Esophagus (tissue), 2 donors: ENCODE results near the gene PYGO1. TPM values are rescaled to one million over a fixed set of nuclear protein-coding genes. Genes with fewer than 3 reads are reported as not detected.

Experiments used
- H3K27ac ChIP-seq, 2 donors: one replicate each; pipeline ENCODE4 v1.5.1; 2013; ENCODE audit warnings: low read depth in 2 of 2, mild to moderate bottlenecking in 2 of 2, inconsistent platforms in 1 of 2, low read length in 1 of 2, moderate library complexity in 1 of 2
- H3K27me3 ChIP-seq, 2 donors: one replicate each; pipeline ENCODE4 v1.6.1; 2013; ENCODE audit warnings: low read length in 2 of 2, control low read depth in 1 of 2, mild to moderate bottlenecking in 1 of 2; ENCODE audit not compliant: insufficient read depth in 2 of 2, control insufficient read depth in 1 of 2
- H3K36me3 ChIP-seq, 2 donors: one replicate each; pipeline ENCODE4 v1.6.1; 2013; ENCODE audit warnings: low read length in 1 of 2; ENCODE audit not compliant: control insufficient read depth in 2 of 2, insufficient read depth in 2 of 2
- H3K4me1 ChIP-seq, 2 donors: one replicate each; pipeline ENCODE4 v1.6.1; 2013; ENCODE audit warnings: low read length in 1 of 2; ENCODE audit not compliant: control insufficient read depth in 2 of 2, insufficient read depth in 2 of 2
- H3K4me3 ChIP-seq, 2 donors: one replicate each; pipeline ENCODE4 v1.5.1; 2013; ENCODE audit warnings: low read length in 2 of 2, mild to moderate bottlenecking in 2 of 2, low read depth in 1 of 2, moderate library complexity in 1 of 2
- H3K9me3 ChIP-seq, 2 donors: one replicate each; pipeline ENCODE4 v1.6.1; 2013; ENCODE audit warnings: mild to moderate bottlenecking in 2 of 2, low read depth in 1 of 2, low read length in 1 of 2, moderate library complexity in 1 of 2; ENCODE audit not compliant: control insufficient read depth in 2 of 2, insufficient read depth in 1 of 2
- WGBS, 2 donors: extraction: QIAGEN DNeasy Blood & Tissue Kit; methylation state at CpG; one replicate each; pipeline ENCODE4 v1.1.7; 2013; 5-methylcytosine and 5-hydroxymethylcytosine counted together
- polyA plus RNA-seq, 2 donors: library from polyadenylated mRNA; stranded (reverse); fragments of 200-250 nt; gene quantifications; one replicate each; pipeline ENCODE4 v1.2.3, GENCODE V29; 2013
- donor health status: healthy with polysubstance abuse.
- donor health status: Bipolar disorder and iron deficiency.

PYGO1 gene
- polyA plus RNA-seq = under 1 TPM; 0.62 to 0.65 TPM

DNA sequence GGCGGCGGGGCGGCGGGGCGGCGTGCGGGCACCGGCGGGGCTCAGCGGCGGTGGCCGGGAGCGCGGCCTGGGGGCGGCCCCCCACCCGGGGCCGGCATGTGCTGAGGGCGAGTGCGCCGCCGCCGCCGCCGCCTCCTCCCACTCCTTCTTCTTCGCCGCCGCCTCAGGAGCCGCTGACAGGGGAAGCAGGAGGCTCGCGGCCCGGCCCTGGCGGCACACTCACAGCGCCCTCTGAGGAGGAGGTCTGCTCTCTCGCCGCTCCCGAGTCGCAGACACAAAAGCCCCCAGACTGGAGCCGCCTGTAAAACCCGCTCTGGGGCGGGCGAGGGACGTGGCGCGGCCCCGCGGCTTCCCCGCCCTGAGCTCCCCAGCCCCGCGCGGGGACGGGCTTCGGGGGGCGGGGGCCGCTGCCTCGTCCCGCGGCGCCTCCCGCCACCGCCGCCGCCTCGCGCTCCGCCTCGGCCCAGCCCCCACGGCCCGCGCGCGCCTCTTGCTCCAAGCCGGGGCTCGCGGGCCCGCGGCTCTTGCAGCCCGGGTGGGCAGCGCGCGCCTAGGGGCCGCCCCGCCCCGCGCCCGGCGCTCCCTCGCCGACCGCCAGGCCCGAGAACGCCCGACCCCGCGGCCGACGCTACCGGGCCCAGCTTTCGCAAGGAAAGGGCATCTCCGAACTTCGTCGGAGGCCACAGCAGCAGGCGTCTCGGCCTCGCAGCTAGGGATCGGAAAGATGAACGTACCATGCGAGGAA lies at the start of gene PYGO1:
Gene PYGO1 (minus strand): TSS at position 276 of the 745 bp plus-strand sequence. CDS start 462 bp downstream, outside the sequence.
- H3K36me3 ChIP-seq = no peaks in the 10 kb centered on the region
- H3K4me1 ChIP-seq = no peaks in the 10 kb centered on the region
- no peaks in the 10 kb centered on the region for H3K27me3 ChIP-seq
- H3K9me3 ChIP-seq = no peaks in the 10 kb centered on the region
- WGBS, 2 donors = 1% methylated on average over 59 to 107 of the region's 107 CpGs
- H3K27ac ChIP-seq = peak within 1 kb of the TSS; percentile 69 to 83
- H3K4me3 ChIP-seq = peak within 1 kb of the TSS; percentile 60 to 73

- H3K4me3 ChIP-seq = no peak overlapping the region
- H3K9me3 ChIP-seq = no peaks in the 10 kb centered on the region
- H3K27me3 ChIP-seq = no peaks in the 10 kb centered on the region
- H3K36me3 ChIP-seq = no peaks in the 10 kb centered on the region
- 87 to 93% methylated on average over 3 of the region's 3 CpGs for WGBS, 2 donors
- H3K27ac ChIP-seq = no peak overlapping the region
- no peaks in the 10 kb centered on the region for H3K4me1 ChIP-seq
Observed at GRCh38 chr15:55637086-55637485, 48.9 kb upstream of the PYGO1 start.

- Histone ChIP-seq H3K27ac (no peak overlapping the region), H3K36me3 (no peaks in the 10 kb centered on the region), H3K9me3 (no peaks in the 10 kb centered on the region), H3K4me1 (no peaks in the 10 kb centered on the region), H3K27me3 (no peaks in the 10 kb centered on the region), H3K4me3 (no peak overlapping the region)
- WGBS, 2 donors = 44 to 71% methylated on average over 1 of the region's 1 CpG
Observed at GRCh38 chr15:55633731-55634130, 45.6 kb upstream of the PYGO1 start.

- peaks cover 0 to 3% of the 10 kb centered on the region in 2 donors for H3K4me1 ChIP-seq
- H3K36me3 ChIP-seq = no peaks in the 10 kb centered on the region
- 91 to 92% methylated on average over 2 of the region's 2 CpGs for WGBS, 2 donors
- H3K27ac ChIP-seq = no peak overlapping the region
- no peak overlapping the region for H3K4me3 ChIP-seq
- no peaks in the 10 kb centered on the region for H3K9me3 ChIP-seq
- no peaks in the 10 kb centered on the region for H3K27me3 ChIP-seq
Observed at GRCh38 chr15:55632434-55632833, 44.3 kb upstream of the PYGO1 start.

GRCh38 chr15:55630858-55631257 lies 42.7 kb upstream of the PYGO1 start:
- Histone ChIP-seq H3K36me3 (no peaks in the 10 kb centered on the region), H3K27ac (no peak overlapping the region), H3K27me3 (no peaks in the 10 kb centered on the region), H3K9me3 (no peaks in the 10 kb centered on the region), H3K4me3 (no peak overlapping the region), H3K4me1 (peaks cover 0 to 3% of the 10 kb centered on the region in 2 donors)
- 80 to 83% methylated on average over 3 of the region's 3 CpGs for WGBS, 2 donors

- 93 to 94% methylated on average over 2 of the region's 2 CpGs for WGBS, 2 donors
- Histone ChIP-seq H3K27ac (no peak overlapping the region), H3K4me3 (no peak overlapping the region), H3K36me3 (no peaks in the 10 kb centered on the region), H3K9me3 (no peaks in the 10 kb centered on the region), H3K27me3 (no peaks in the 10 kb centered on the region), H3K4me1 (peaks cover 0 to 3% of the 10 kb centered on the region in 2 donors)
Observed at GRCh38 chr15:55628369-55628730, 40.2 kb upstream of the PYGO1 start.

DNA sequence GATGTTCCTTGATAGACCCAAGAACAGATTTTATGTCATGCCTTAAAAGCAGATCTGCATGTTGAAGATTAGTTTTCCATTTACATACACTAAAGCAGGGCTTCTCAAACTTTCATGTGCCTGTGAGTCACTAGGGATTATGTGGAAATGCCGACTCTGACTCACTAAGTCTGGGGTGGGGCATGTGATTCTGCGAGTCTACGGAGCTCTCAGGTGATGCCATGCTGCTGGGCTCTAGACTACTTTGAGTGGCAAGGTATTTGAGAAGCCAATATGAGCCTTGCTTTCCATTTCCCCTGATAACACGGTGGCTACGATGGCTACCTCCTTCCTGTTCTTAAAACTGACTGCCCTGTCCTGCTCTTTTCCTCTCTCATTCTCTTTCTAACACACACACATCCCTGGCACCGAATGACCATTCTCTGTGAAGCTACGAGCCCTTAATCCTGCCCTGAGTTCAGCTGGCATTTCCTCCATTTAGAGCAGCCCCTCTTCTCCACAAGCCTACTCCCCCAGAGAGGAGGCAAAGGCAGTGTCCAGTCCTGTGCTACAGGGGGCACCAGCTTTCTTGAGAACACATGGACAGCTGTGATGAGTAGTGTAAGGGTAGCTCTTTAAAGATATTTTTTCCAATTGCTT lies 39.7 kb upstream of the PYGO1 start:
- peaks cover 0 to 3% of the 10 kb centered on the region in 2 donors for H3K4me1 ChIP-seq
- 47 to 54% methylated on average over 7 of the region's 7 CpGs for WGBS, 2 donors
- H3K9me3 ChIP-seq = no peaks in the 10 kb centered on the region
- no peak overlapping the region for H3K4me3 ChIP-seq
- H3K27ac ChIP-seq = no peak overlapping the region
- no peaks in the 10 kb centered on the region for H3K36me3 ChIP-seq
- no peaks in the 10 kb centered on the region for H3K27me3 ChIP-seq

GRCh38 chr15:55619783-55620182 lies 31.6 kb upstream of the PYGO1 start:
- 77 to 83% methylated on average over 6 of the region's 6 CpGs for WGBS, 2 donors
- Histone ChIP-seq H3K36me3 (no peaks in the 10 kb centered on the region), H3K27ac (no peak overlapping the region), H3K4me1 (no peaks in the 10 kb centered on the region), H3K27me3 (no peaks in the 10 kb centered on the region), H3K4me3 (no peak overlapping the region), H3K9me3 (no peaks in the 10 kb centered on the region)

- Histone ChIP-seq H3K9me3 (no peaks in the 10 kb centered on the region), H3K4me1 (no peaks in the 10 kb centered on the region), H3K4me3 (no peak overlapping the region), H3K36me3 (no peaks in the 10 kb centered on the region), H3K27me3 (no peaks in the 10 kb centered on the region), H3K27ac (no peak overlapping the region)
- WGBS, 2 donors = 74 to 83% methylated on average over 4 of the region's 4 CpGs
Observed at GRCh38 chr15:55618387-55618786, 30.2 kb upstream of the PYGO1 start.

DNA sequence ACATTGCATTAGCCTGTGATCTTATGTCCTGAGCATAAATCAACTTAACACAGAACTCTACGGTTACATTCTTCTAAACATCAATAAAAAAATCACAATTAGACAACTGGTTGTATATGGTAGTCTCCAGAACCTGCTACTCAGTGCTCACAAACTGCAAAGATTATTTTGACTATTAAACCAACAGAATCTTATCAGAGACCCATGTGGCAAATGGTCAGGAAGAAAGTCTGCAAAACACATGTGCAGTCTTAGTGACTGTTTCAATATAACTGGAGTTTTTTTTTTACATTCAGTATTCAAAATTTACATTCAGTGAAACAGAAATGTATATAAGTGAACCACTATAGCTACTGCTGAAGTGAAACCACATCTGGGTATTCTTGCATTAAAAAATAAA lies 27.3 kb upstream of the PYGO1 start:
- H3K4me1 ChIP-seq = no peaks in the 10 kb centered on the region
- H3K27me3 ChIP-seq = no peaks in the 10 kb centered on the region
- H3K36me3 ChIP-seq = no peaks in the 10 kb centered on the region
- no peaks in the 10 kb centered on the region for H3K9me3 ChIP-seq
- no peak overlapping the region for H3K4me3 ChIP-seq
- H3K27ac ChIP-seq = no peak overlapping the region
- WGBS, 2 donors = 69 to 71% methylated on average over 1 of the region's 1 CpG
